Ovary (tissue), 3 donors: Measurements from ENCODE around the gene ASPN.

Experiments
- EP300 ChIP-seq: sonication (generic); formaldehyde crosslinking; IDR thresholded peaks from one replicate; pipeline ENCODE4 v1.6.1; 2017; ENCODE audit warnings: antibody characterized with exemption
- TF ChIP-seq, protein P1 (sequence below), 3 donors: fragments of 450-650 bp in 2 of 3; fragments of 200-600 bp in 1 of 3; IDR thresholded peaks; one replicate each; pipeline versions ENCODE4 v1.5.1 to v1.8.0; 2016 to 2022; ENCODE audit warnings: antibody characterized with exemption in 3 of 3, mild to moderate bottlenecking in 1 of 3
- donor health status: DM: no; HTN: no; CAD: no.

DNA sequence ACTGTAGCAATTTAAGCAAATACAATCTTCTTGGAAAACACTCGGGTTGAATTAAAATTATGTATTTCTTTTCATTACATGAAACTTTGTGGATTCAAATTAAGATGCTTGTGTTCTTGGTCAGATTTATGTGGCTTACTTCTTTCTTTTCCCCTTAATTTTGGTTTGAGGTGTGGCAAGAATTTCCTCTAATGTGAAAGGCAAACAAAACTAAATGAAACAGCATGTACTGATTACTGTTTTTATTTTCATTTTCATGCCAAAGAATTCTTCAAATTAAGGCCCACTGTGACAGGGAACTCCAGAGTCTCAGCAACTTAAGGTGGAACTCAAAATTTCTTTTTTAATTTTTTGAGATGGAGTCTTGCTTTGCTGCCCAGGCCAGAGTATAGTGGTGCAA, 58.0 kb downstream of the ASPN start, which contains the start of gene OMD:
- TF ChIP-seq, protein P1, sequence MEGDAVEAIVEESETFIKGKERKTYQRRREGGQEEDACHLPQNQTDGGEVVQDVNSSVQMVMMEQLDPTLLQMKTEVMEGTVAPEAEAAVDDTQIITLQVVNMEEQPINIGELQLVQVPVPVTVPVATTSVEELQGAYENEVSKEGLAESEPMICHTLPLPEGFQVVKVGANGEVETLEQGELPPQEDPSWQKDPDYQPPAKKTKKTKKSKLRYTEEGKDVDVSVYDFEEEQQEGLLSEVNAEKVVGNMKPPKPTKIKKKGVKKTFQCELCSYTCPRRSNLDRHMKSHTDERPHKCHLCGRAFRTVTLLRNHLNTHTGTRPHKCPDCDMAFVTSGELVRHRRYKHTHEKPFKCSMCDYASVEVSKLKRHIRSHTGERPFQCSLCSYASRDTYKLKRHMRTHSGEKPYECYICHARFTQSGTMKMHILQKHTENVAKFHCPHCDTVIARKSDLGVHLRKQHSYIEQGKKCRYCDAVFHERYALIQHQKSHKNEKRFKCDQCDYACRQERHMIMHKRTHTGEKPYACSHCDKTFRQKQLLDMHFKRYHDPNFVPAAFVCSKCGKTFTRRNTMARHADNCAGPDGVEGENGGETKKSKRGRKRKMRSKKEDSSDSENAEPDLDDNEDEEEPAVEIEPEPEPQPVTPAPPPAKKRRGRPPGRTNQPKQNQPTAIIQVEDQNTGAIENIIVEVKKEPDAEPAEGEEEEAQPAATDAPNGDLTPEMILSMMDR (IDR thresholded peaks at IDR 0.05), result no peak
- no peak for TF ChIP-seq EP300
